Measurements from ENCODE around the gene TCOF1.

Gene TCOF1

DNA sequence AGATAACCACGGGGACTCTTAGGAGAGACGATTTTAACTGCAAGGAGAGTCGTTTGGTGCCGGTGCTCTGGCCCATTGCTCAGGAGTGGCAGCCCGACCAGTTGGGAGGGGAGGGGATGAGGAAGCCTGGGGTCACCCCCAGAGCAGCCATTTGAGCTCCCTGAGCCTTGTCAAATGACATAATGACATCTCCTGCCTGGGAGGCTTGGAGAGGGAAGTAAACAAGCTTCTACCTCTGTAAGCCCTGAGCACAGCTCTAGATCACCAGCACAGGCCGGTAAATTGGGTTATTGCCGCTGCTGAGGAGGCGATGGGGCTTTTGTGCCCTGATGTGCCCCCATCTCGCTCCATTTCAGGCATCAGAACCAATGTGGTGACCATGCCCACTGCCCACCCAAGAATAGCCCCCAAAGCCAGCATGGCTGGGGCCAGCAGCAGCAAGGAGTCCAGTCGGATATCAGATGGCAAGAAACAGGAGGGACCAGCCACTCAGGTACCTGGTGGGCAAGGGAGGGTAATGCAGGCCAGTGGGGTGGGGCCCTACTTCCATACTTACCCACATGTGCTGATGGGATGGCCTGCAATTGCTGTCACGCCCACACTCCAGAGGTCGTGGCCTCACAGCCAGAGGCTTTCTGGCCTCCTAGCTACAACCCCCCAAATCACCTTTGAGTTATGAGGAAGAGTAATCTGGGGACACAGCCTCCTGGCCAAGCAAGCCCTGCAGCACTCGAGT, 32.2 kb downstream of the TCOF1 start:
- peaks cover 4% of the 10 kb centered on the region for H3K4me1 ChIP-seq (ENCODE audit: control insufficient read depth, insufficient read depth, low read length)
- no peaks in the 10 kb centered on the region for H3K27me3 ChIP-seq (ENCODE audit: control insufficient read depth, insufficient read depth, low read length, poor library complexity, severe bottlenecking)
- no peak overlapping the region for H3K27ac ChIP-seq (ENCODE audit: insufficient read depth, low read depth, low read length, poor library complexity, severe bottlenecking)
- 92 to 93% methylated on average over 13 of the region's 13 CpGs for WGBS, 2 experiments
- H3K9me3 ChIP-seq (ENCODE audit: control insufficient read depth, low read length): no peaks in the 10 kb centered on the region
- no peak overlapping the region for H3K4me3 ChIP-seq (ENCODE audit: insufficient read depth, low read depth, low read length)
- H3K36me3 ChIP-seq (ENCODE audit: control insufficient read depth, insufficient read depth, low read length): peaks cover 59% of the 10 kb centered on the region

GRCh38 chr5:150391064-150391834, 33.8 kb downstream of the TCOF1 start:
- H3K27ac ChIP-seq (ENCODE audit: insufficient read depth, low read depth, low read length, poor library complexity, severe bottlenecking): no peak overlapping the region
- no peaks in the 10 kb centered on the region for H3K9me3 ChIP-seq (ENCODE audit: control insufficient read depth, low read length)
- H3K36me3 ChIP-seq (ENCODE audit: control insufficient read depth, insufficient read depth, low read length): peaks cover 60% of the 10 kb centered on the region
- H3K4me1 ChIP-seq (ENCODE audit: control insufficient read depth, insufficient read depth, low read length): peaks cover 4% of the 10 kb centered on the region
- 95 to 97% methylated on average over 13 of the region's 13 CpGs for WGBS, 2 experiments
- no peak overlapping the region for H3K4me3 ChIP-seq (ENCODE audit: insufficient read depth, low read depth, low read length)
- no peaks in the 10 kb centered on the region for H3K27me3 ChIP-seq (ENCODE audit: control insufficient read depth, insufficient read depth, low read length, poor library complexity, severe bottlenecking)

GRCh38 chr5:150391986-150392385, 34.5 kb downstream of the TCOF1 start:
- H3K4me1 ChIP-seq (ENCODE audit: control insufficient read depth, insufficient read depth, low read length): peaks cover 4% of the 10 kb centered on the region
- H3K9me3 ChIP-seq (ENCODE audit: control insufficient read depth, low read length): no peaks in the 10 kb centered on the region
- H3K27ac ChIP-seq (ENCODE audit: insufficient read depth, low read depth, low read length, poor library complexity, severe bottlenecking): no peak overlapping the region
- 96 to 99% methylated on average over 3 of the region's 3 CpGs for WGBS, 2 experiments
- no peaks in the 10 kb centered on the region for H3K27me3 ChIP-seq (ENCODE audit: control insufficient read depth, insufficient read depth, low read length, poor library complexity, severe bottlenecking)
- H3K36me3 ChIP-seq (ENCODE audit: control insufficient read depth, insufficient read depth, low read length): peaks cover 60% of the 10 kb centered on the region
- H3K4me3 ChIP-seq (ENCODE audit: insufficient read depth, low read depth, low read length): no peak overlapping the region

DNA sequence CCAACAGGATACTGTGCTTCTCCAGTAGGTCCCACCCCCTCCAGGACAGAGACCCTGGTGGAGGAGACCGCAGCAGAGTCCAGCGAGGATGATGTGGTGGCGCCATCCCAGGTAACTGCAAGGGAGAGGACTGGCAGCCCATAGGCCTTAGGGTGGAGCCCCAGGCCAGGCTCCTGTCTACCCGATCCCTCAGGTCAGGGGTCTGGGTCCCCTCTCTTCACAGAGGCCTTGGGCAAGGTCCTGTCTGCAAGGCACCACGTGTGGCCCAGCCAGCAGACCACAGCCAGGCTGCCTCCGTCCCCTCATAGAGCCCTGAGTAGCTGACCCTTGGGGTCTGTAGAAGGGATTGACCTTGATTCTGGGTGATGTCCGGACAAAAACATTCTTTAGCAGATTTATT, 35.2 kb downstream of the TCOF1 start:
- H3K4me1 ChIP-seq (ENCODE audit: control insufficient read depth, insufficient read depth, low read length): peaks cover 4% of the 10 kb centered on the region
- no peaks in the 10 kb centered on the region for H3K27me3 ChIP-seq (ENCODE audit: control insufficient read depth, insufficient read depth, low read length, poor library complexity, severe bottlenecking)
- peaks cover 57% of the 10 kb centered on the region for H3K36me3 ChIP-seq (ENCODE audit: control insufficient read depth, insufficient read depth, low read length)
- H3K9me3 ChIP-seq (ENCODE audit: control insufficient read depth, low read length): no peaks in the 10 kb centered on the region
- 94 to 97% methylated on average over 6 to 7 of the region's 7 CpGs for WGBS, 2 experiments
- H3K4me3 ChIP-seq (ENCODE audit: insufficient read depth, low read depth, low read length): no peak overlapping the region
- no peak overlapping the region for H3K27ac ChIP-seq (ENCODE audit: insufficient read depth, low read depth, low read length, poor library complexity, severe bottlenecking)

DNA sequence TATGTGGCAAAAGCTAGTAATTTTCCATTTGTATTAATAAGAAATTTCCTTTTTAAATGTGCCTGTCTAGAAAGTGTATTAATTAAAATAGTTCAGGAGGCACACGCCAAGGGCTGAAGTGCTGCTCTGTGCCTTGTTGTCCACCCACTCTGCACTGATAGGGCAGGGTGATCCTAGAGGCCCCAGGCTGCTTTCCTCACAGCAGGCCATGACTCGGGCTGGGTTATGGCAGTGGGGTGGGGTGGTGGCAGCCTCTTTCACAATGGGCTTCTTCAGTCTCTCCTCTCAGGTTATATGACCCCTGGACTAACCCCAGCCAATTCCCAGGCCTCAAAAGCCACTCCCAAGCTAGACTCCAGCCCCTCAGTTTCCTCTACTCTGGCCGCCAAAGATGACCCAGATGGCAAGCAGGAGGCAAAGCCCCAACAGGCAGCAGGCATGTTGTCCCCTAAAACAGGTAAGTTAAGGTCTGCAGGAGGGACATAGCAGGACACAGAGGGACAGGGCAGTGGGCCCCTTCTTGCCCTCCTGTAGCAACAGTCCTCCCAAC, 35.7 kb downstream of the TCOF1 start:
- Histone ChIP-seq H3K9me3 (ENCODE audit: control insufficient read depth, low read length) (no peaks in the 10 kb centered on the region), H3K27ac (ENCODE audit: insufficient read depth, low read depth, low read length, poor library complexity, severe bottlenecking) (no peak overlapping the region), H3K4me1 (ENCODE audit: control insufficient read depth, insufficient read depth, low read length) (peaks cover 4% of the 10 kb centered on the region), H3K4me3 (ENCODE audit: insufficient read depth, low read depth, low read length) (no peak overlapping the region), H3K36me3 (ENCODE audit: control insufficient read depth, insufficient read depth, low read length) (peaks cover 58% of the 10 kb centered on the region), H3K27me3 (ENCODE audit: control insufficient read depth, insufficient read depth, low read length, poor library complexity, severe bottlenecking) (no peaks in the 10 kb centered on the region)
- 95 to 98% methylated on average over 3 of the region's 3 CpGs for WGBS, 2 experiments

DNA sequence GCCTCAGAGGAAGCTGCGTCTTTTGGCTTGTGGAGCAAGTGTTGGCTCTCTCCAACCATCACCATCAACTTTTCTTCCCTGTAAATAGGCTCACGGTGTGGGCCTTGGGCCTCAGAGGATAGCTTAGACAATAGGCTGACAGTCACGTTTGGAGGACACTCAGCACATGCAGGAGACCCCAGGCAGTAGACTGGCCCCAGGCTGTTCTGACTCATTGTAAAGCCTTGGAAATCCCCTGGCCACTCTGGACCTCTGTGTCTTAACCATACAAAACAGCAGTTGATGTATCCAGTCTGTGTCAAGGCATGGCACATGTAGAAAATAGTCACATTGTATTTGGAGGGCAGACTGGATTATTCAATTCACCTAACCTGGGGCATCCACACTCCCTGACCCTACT, 36.6 kb downstream of the TCOF1 start:
- Histone ChIP-seq H3K9me3 (ENCODE audit: control insufficient read depth, low read length) (no peaks in the 10 kb centered on the region), H3K27me3 (ENCODE audit: control insufficient read depth, insufficient read depth, low read length, poor library complexity, severe bottlenecking) (no peaks in the 10 kb centered on the region), H3K4me3 (ENCODE audit: insufficient read depth, low read depth, low read length) (no peak overlapping the region), H3K36me3 (ENCODE audit: control insufficient read depth, insufficient read depth, low read length) (peaks cover 66% of the 10 kb centered on the region), H3K4me1 (ENCODE audit: control insufficient read depth, insufficient read depth, low read length) (peaks cover 4% of the 10 kb centered on the region), H3K27ac (ENCODE audit: insufficient read depth, low read depth, low read length, poor library complexity, severe bottlenecking) (no peak overlapping the region)
- 92 to 94% methylated on average over 3 of the region's 3 CpGs for WGBS, 2 experiments

GRCh38 chr5:150394912-150395687, 37.6 kb downstream of the TCOF1 start:
- Histone ChIP-seq H3K36me3 (ENCODE audit: control insufficient read depth, insufficient read depth, low read length) (peaks cover 59% of the 10 kb centered on the region), H3K27ac (ENCODE audit: insufficient read depth, low read depth, low read length, poor library complexity, severe bottlenecking) (no peak overlapping the region)
- WGBS, 2 experiments: 94 to 95% methylated on average over 13 of the region's 13 CpGs

GRCh38 chr5:150395688-150395975, 38.1 kb downstream of the TCOF1 start:
- H3K27ac ChIP-seq (ENCODE audit: insufficient read depth, low read depth, low read length, poor library complexity, severe bottlenecking): no peak overlapping the region
- no peak overlapping the region for H3K4me3 ChIP-seq (ENCODE audit: insufficient read depth, low read depth, low read length)
- H3K27me3 ChIP-seq (ENCODE audit: control insufficient read depth, insufficient read depth, low read length, poor library complexity, severe bottlenecking): no peaks in the 10 kb centered on the region
- peaks cover 58% of the 10 kb centered on the region for H3K36me3 ChIP-seq (ENCODE audit: control insufficient read depth, insufficient read depth, low read length)
- no peaks in the 10 kb centered on the region for H3K9me3 ChIP-seq (ENCODE audit: control insufficient read depth, low read length)
- H3K4me1 ChIP-seq (ENCODE audit: control insufficient read depth, insufficient read depth, low read length): no peaks in the 10 kb centered on the region
- WGBS, 2 experiments: 95 to 100% methylated on average over 2 of the region's 2 CpGs

More at GRCh38 chr5:150394912-150395687, 37.6 kb downstream of the TCOF1 start:
- Histone ChIP-seq H3K4me1 (ENCODE audit: control insufficient read depth, insufficient read depth, low read length) (no peaks in the 10 kb centered on the region), H3K27me3 (ENCODE audit: control insufficient read depth, insufficient read depth, low read length, poor library complexity, severe bottlenecking) (no peaks in the 10 kb centered on the region), H3K4me3 (ENCODE audit: insufficient read depth, low read depth, low read length) (no peak overlapping the region), H3K9me3 (ENCODE audit: control insufficient read depth, low read length) (no peaks in the 10 kb centered on the region)

DNA sequence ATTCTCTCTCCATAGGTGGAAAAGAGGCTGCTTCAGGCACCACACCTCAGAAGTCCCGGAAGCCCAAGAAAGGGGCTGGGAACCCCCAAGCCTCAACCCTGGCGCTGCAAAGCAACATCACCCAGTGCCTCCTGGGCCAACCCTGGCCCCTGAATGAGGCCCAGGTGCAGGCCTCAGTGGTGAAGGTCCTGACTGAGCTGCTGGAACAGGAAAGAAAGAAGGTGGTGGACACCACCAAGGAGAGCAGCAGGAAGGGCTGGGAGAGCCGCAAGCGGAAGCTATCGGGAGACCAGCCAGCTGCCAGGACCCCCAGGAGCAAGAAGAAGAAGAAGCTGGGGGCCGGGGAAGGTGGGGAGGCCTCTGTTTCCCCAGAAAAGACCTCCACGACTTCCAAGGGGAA, 38.8 kb downstream of the TCOF1 start:
- H3K4me1 ChIP-seq (ENCODE audit: control insufficient read depth, insufficient read depth, low read length): no peaks in the 10 kb centered on the region
- 95 to 97% methylated on average over 7 of the region's 7 CpGs for WGBS, 2 experiments
- no peak overlapping the region for H3K27ac ChIP-seq (ENCODE audit: insufficient read depth, low read depth, low read length, poor library complexity, severe bottlenecking)
- no peak overlapping the region for H3K4me3 ChIP-seq (ENCODE audit: insufficient read depth, low read depth, low read length)
- no peaks in the 10 kb centered on the region for H3K27me3 ChIP-seq (ENCODE audit: control insufficient read depth, insufficient read depth, low read length, poor library complexity, severe bottlenecking)
- H3K36me3 ChIP-seq (ENCODE audit: control insufficient read depth, insufficient read depth, low read length): peaks cover 52% of the 10 kb centered on the region
- no peaks in the 10 kb centered on the region for H3K9me3 ChIP-seq (ENCODE audit: control insufficient read depth, low read length)
